Thyroid gland (tissue), 4 donors: ENCODE data around the gene PNPLA2.

Experiments
- POLR2A ChIP-seq, 2 donors: fragments of 450-650 bp; IDR thresholded peaks; one replicate each; pipeline ENCODE4 v1.6.1; 2017; ENCODE audit warnings: antibody characterized with exemption in 2 of 2, mild to moderate bottlenecking in 2 of 2, moderate library complexity in 1 of 2
- TF ChIP-seq, protein P1 (sequence below), 6 experiments: fragments of 200-600 bp in 3 of 6; fragments of 450-650 bp in 3 of 6; sonication (generic) in 3 of 6; IDR thresholded peaks; one replicate each; pipeline ENCODE4 v1.5.1; 2016 to 2019; ENCODE audit warnings: antibody characterized with exemption in 6 of 6, mild to moderate bottlenecking in 2 of 6, inconsistent platforms in 1 of 6, moderate library complexity in 1 of 6

DNA sequence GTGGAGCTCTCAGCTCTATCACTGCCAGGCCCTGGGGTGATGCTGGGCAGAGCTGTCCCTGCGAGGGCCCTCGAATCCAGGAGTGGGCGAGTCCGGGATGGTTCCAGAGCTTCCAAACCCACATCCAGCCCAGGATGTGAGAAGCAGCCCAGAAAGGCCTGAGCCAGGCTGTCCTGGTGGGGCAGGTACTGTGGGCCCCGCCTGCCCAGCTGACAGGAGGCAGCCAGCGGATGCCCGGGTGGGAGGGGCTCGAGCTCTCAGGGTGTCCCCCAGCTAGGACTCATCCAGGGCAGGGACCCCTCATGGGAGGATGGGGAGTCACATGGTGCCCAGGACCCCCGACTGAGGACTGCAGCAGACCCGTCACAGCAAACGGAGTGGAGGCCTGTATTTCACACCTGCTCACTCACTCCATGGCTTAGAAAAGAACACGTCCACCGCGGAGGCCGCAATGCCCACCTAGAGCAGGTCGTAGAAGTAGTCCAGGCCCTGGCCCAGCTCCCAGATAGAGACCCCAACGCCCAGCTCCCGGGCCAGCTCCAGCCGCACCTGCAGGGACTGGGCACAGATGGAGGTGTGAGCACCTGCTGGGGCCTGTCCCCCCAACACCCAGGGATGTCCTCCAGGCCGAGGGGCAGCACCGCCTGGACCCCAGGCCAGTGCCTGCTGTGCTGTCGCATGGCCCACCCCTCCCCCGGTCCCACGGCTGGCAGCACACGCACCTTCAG lies 50.8 kb downstream of the PNPLA2 start:
- TF ChIP-seq, protein P1, sequence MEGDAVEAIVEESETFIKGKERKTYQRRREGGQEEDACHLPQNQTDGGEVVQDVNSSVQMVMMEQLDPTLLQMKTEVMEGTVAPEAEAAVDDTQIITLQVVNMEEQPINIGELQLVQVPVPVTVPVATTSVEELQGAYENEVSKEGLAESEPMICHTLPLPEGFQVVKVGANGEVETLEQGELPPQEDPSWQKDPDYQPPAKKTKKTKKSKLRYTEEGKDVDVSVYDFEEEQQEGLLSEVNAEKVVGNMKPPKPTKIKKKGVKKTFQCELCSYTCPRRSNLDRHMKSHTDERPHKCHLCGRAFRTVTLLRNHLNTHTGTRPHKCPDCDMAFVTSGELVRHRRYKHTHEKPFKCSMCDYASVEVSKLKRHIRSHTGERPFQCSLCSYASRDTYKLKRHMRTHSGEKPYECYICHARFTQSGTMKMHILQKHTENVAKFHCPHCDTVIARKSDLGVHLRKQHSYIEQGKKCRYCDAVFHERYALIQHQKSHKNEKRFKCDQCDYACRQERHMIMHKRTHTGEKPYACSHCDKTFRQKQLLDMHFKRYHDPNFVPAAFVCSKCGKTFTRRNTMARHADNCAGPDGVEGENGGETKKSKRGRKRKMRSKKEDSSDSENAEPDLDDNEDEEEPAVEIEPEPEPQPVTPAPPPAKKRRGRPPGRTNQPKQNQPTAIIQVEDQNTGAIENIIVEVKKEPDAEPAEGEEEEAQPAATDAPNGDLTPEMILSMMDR (IDR thresholded peaks at IDR 0.05): no peak
- no peak for TF ChIP-seq POLR2A (IDR thresholded peaks at IDR 0.05)
